ENCODE data around the gene DSC2.

DSC2 gene

DNA sequence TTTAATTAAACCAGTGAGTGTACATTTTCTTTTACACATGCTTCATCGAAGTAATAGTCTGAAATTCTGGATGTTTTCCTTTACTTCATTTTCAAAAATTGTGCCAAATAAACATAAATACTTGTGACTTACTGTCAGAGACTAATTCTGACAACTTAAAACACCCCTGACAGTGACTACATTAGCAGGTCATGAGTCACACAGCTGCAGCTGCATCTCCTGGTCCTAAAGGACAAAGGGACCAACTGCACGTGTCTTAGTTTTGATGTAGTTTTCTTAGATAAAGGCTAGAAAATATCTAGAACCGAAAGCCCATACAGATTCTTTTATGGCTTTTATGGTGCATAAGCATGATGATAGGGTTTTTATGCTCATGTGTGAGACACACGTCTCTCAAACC lies 30.0 kb downstream of the DSC2 start:
- H4K20me1 ChIP-seq (ENCODE audit: insufficient read depth, low read length) = no peaks in the 10 kb centered on the region
- H3K36me3 ChIP-seq (ENCODE audit: insufficient read depth, low read length) = no peaks in the 10 kb centered on the region
- no peaks in the 10 kb centered on the region for H3K79me2 ChIP-seq (ENCODE audit: insufficient read depth, low read length)
- no peaks in the 10 kb centered on the region for H3K9me3 ChIP-seq (ENCODE audit: insufficient read depth, low read length, severe bottlenecking)
- TF ChIP-seq EZH2 (IDR thresholded peaks at IDR 0.05; ENCODE audit: borderline replicate concordance, low read depth, low read length, severe bottlenecking) = no peak
- TF ChIP-seq, protein P1, sequence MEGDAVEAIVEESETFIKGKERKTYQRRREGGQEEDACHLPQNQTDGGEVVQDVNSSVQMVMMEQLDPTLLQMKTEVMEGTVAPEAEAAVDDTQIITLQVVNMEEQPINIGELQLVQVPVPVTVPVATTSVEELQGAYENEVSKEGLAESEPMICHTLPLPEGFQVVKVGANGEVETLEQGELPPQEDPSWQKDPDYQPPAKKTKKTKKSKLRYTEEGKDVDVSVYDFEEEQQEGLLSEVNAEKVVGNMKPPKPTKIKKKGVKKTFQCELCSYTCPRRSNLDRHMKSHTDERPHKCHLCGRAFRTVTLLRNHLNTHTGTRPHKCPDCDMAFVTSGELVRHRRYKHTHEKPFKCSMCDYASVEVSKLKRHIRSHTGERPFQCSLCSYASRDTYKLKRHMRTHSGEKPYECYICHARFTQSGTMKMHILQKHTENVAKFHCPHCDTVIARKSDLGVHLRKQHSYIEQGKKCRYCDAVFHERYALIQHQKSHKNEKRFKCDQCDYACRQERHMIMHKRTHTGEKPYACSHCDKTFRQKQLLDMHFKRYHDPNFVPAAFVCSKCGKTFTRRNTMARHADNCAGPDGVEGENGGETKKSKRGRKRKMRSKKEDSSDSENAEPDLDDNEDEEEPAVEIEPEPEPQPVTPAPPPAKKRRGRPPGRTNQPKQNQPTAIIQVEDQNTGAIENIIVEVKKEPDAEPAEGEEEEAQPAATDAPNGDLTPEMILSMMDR (IDR thresholded peaks at IDR 0.05; ENCODE audit: borderline replicate concordance, extremely low read depth, low read length, poor library complexity, severe bottlenecking) = no peak
- DNase-seq = no peak
- H3K9ac ChIP-seq (ENCODE audit: low read depth, low read length) = no peak overlapping the region
- no peak for ATAC-seq (ENCODE audit: insufficient read depth, low read depth)
- no peak overlapping the region for H2AFZ ChIP-seq (ENCODE audit: low read depth, low read length)
- H3K27me3 ChIP-seq (ENCODE audit: insufficient read depth, low read length, poor library complexity) = no peaks in the 10 kb centered on the region
- H3K4me3 ChIP-seq (ENCODE audit: low read depth in 1 of 2, low read length in 2 of 2) = no peak overlapping the region
- H3K27ac ChIP-seq (ENCODE audit: low read length) = no peak overlapping the region
- H3K4me1 ChIP-seq (ENCODE audit: insufficient read depth, low read length) = no peaks in the 10 kb centered on the region
- H3K4me2 ChIP-seq (ENCODE audit: insufficient read depth, low read length) = no peak overlapping the region

DNA sequence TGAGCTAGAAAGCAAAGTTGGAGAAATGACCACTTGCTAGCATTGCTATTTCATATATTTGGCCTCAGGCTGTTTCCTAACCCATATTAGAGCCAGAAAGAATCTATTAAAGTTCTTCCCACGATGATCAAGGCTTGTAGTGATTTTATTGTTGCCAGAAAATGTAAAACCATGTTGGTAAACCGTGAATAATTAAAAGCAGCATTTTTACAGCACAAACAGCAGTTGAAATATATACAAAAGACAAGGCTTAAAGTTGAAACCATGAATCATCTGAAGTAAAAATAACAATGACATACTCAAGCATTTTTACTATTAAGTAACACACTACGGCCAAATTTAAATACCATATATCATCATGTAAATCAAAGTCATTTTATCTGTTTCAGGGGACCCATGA lies 32.0 kb downstream of the DSC2 start:
- Histone ChIP-seq H3K27ac (ENCODE audit: low read length) (no peak overlapping the region), H3K4me3 (ENCODE audit: low read depth in 1 of 2, low read length in 2 of 2) (no peak overlapping the region), H3K4me1 (ENCODE audit: insufficient read depth, low read length) (no peaks in the 10 kb centered on the region), H3K27me3 (ENCODE audit: insufficient read depth, low read length, poor library complexity) (no peaks in the 10 kb centered on the region), H3K4me2 (ENCODE audit: insufficient read depth, low read length) (no peak overlapping the region), H3K9ac (ENCODE audit: low read depth, low read length) (no peak overlapping the region), H3K36me3 (ENCODE audit: insufficient read depth, low read length) (no peaks in the 10 kb centered on the region), H3K9me3 (ENCODE audit: insufficient read depth, low read length, severe bottlenecking) (no peaks in the 10 kb centered on the region), H3K79me2 (ENCODE audit: insufficient read depth, low read length) (no peaks in the 10 kb centered on the region), H2AFZ (ENCODE audit: low read depth, low read length) (no peak overlapping the region), H4K20me1 (ENCODE audit: insufficient read depth, low read length) (no peaks in the 10 kb centered on the region)
- ATAC-seq (ENCODE audit: insufficient read depth, low read depth) = no peak
- TF ChIP-seq, protein P1 (IDR thresholded peaks at IDR 0.05; ENCODE audit: borderline replicate concordance, extremely low read depth, low read length, poor library complexity, severe bottlenecking) = no peak
- no peak for TF ChIP-seq EZH2 (IDR thresholded peaks at IDR 0.05; ENCODE audit: borderline replicate concordance, low read depth, low read length, severe bottlenecking)
- no peak for DNase-seq

DNA sequence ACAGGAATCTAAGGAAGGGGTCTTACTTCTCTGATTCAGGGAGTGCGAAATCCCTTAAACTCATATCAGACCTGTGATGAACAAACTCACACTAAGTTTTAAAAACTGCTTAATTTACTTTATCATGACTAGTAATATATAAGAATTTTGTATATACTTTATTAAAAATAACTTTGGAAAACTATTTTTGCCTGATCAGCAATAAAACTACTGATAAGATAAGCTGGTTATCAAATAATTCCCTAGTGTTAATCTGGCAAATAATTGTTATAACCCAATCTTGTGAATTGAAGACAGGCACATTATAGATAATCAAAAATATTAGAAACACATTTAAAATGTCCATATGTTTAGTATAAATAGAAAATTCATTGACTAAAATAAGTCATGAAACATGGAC lies 36.0 kb downstream of the DSC2 start:
- no peaks in the 10 kb centered on the region for H4K20me1 ChIP-seq (ENCODE audit: insufficient read depth, low read length)
- no peak overlapping the region for H3K27ac ChIP-seq (ENCODE audit: low read length)
- H3K27me3 ChIP-seq (ENCODE audit: insufficient read depth, low read length, poor library complexity) = no peaks in the 10 kb centered on the region
- DNase-seq (no peak), ATAC-seq (ENCODE audit: insufficient read depth, low read depth) (no peak)
- no peaks in the 10 kb centered on the region for H3K36me3 ChIP-seq (ENCODE audit: insufficient read depth, low read length)
- H3K4me3 ChIP-seq (ENCODE audit: low read depth in 1 of 2, low read length in 2 of 2) = no peak overlapping the region
- no peaks in the 10 kb centered on the region for H3K79me2 ChIP-seq (ENCODE audit: insufficient read depth, low read length)
- H3K4me2 ChIP-seq (ENCODE audit: insufficient read depth, low read length) = no peak overlapping the region
- H3K4me1 ChIP-seq (ENCODE audit: insufficient read depth, low read length) = no peaks in the 10 kb centered on the region
- H2AFZ ChIP-seq (ENCODE audit: low read depth, low read length) = no peak overlapping the region
- no peak overlapping the region for H3K9ac ChIP-seq (ENCODE audit: low read depth, low read length)
- H3K9me3 ChIP-seq (ENCODE audit: insufficient read depth, low read length, severe bottlenecking) = no peaks in the 10 kb centered on the region
- TF ChIP-seq, protein P1 (IDR thresholded peaks at IDR 0.05; ENCODE audit: borderline replicate concordance, extremely low read depth, low read length, poor library complexity, severe bottlenecking) = no peak
- TF ChIP-seq EZH2 (IDR thresholded peaks at IDR 0.05; ENCODE audit: borderline replicate concordance, low read depth, low read length, severe bottlenecking) = no peak
